Neural cell (in vitro differentiated cells): Measurements from ENCODE around the gene S100A11.

Source experiments
- CTCF ChIP-seq: fragments of 450-650 bp; IDR thresholded peaks from 2 replicates; pipeline ENCODE4 v1.5.1; 2014; ENCODE audit warnings: antibody characterized with exemption, mild to moderate bottlenecking, moderate library complexity; ENCODE audit not compliant: poor library complexity, severe bottlenecking
- EZH2 ChIP-seq: fragments of 200-600, 300-800 bp; shearing (Covaris generic), sonication (generic); IDR thresholded peaks from 2 replicates; pipeline ENCODE4 v1.6.1; 2014; ENCODE audit warnings: antibody characterized with exemption, low read length, borderline replicate concordance, mild to moderate bottlenecking; ENCODE audit not compliant: insufficient read depth, poor library complexity, severe bottlenecking
- RAD21 ChIP-seq: fragments of 450-650 bp; conservative IDR thresholded peaks from 2 replicates; pipeline ENCODE4 v1.6.1; 2014; ENCODE audit warnings: antibody characterized with exemption, mild to moderate bottlenecking, moderate library complexity

DNA sequence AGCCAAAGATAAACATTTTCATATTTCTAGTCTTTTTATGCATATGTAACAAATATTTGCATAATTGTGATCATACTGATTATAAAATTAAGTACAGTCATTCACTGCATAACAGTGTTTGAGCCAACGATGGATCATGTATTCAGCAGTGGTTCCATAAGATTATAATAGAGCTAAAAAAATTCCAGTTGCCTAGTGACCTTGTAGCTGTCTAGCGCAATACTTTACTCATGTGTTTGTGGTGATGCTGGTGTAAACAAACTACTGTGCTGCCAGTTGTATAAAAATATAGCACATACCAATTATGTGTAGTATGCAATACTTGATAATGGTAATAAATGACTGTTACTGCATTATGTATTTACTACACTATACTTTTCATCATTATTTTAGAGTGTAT, 41.0 kb downstream of the S100A11 start:
- TF ChIP-seq CTCF (no peak), RAD21 (no peak), EZH2 (no peak)
